GM18499 (cell line): ENCODE data around the gene DSE.
A peak's percentile ranks its signal among the peaks of the same experiment; 100 is the strongest.

ENCODE experiments used
- ATAC-seq: cut with Tn5 transposase; IDR thresholded peaks from one replicate; pipeline ENCODE4 v1.9.1; 2021; ENCODE audit warnings: moderate number of reproducible peaks; ENCODE audit not compliant: insufficient read depth, unreplicated experiment

DSE gene

GRCh38 chr6:116465246-116465645 lies 94.5 kb downstream of the DSE start:
- no peak for ATAC-seq

- ATAC-seq: no peak
Observed at GRCh38 chr6:116467096-116467495, 96.3 kb downstream of the DSE start.

DNA sequence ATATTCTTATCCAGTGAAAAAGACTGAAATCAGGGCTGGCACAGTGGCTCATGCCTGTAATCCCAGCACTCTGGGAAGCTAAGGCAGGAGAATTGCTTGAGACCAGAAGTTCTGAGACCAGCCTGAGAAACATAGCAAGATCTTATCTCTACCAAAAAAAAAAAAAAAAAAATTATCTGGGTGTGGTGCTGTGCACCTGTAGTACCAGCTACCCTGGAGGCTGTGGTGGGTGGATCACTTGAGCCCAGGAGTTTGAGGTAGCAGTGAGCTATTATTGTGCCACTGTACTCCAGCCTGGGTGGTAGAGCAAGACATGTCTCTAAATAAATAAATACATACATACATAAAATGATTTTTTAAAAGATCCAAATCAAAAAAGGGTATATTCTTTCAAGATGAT lies 96.8 kb downstream of the DSE start:
- ATAC-seq: no peak

DNA sequence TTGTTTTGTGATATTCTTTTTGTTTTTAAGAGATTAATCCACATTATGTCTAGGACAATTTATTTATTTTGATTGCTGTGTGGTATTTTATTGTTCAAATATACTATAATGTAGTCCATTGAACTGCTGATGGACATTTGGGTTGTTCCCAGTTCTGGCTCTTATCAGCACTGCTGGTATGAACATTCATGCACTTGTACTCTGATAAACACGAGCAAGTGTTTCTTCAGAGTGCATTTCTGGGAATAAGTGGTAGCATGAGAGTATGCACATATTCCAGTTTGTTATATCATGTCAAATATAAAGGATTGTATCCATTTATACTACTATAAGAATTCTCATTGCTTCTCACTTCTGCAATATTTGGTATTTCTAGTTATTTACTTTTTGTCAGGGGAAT lies 97.5 kb downstream of the DSE start:
- no peak for ATAC-seq

DNA sequence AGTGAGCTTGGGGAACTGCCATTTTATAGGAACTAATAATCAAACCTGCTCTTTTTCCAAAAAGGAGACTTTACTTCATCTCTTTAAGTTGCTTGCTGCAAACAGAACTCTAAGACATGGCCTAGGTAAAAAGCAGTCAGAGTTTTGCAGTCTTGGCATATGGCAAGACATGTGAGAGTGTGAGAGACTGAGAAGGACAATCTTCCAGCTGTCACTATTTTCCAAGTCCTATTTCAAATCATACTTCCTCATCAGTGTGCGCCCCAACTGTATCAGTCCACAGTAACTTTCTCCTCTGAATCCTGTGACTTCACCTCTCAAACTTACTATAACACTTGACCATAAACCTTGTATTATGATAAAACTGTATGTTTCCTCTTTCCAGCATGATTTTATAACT lies 100.8 kb downstream of the DSE start:
- ATAC-seq: no peak

DNA sequence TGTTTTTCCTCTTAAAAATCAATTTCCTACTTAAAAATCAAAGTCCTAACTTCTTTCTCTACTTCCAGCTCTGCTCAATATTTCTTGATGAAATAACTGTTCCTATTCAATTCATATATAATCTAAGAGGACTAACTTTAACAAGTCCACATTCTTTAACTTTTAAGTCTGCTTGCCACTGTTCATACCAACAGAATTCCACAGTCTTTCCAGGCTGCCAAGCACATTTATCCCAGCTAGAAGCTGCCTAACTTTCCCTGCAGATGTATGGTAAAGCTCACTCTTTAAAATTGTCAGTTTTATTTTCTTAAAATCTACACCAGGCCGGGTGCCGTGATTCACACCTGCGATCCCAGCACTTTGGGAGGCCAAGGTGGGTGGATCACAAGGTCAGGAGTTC lies 102.0 kb downstream of the DSE start:
- no peak for ATAC-seq

GRCh38 chr6:116475141-116475540 lies 104.4 kb downstream of the DSE start:
- ATAC-seq: no peak

DNA sequence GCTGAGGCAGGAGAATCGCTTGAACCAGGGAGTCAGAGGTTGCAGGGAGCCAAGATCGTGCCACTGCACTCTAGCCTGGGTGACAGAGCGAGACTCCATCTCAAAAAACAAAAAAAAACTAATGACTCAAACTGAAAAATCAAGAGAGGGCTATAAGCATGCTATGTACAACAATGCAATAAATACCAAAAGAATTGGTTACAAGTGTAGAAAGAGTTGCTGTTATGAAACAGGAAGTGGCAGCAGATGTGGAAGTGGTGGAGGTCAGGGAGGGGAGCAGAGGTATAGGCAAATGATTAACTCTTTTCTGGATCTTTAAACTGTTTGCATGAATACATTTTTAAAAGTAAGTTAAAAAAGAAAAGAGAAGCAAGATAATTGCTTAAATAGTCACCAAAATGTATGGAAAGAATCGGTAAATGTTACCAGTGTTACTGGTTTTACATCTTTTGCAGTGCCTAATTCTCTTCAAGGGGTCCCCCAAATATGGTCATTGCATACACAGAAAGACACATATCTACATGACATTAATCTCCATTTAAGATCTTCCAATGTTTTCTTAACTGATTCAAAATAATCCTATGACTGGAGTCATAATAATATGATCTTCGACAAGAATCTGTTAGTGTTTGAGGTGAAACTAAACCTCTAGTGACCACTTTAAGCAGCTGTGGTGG lies 105.4 kb downstream of the DSE start:
- ATAC-seq: peak; percentile 100

GRCh38 chr6:116482780-116483179 lies 112.0 kb downstream of the DSE start:
- no peak for ATAC-seq

DNA sequence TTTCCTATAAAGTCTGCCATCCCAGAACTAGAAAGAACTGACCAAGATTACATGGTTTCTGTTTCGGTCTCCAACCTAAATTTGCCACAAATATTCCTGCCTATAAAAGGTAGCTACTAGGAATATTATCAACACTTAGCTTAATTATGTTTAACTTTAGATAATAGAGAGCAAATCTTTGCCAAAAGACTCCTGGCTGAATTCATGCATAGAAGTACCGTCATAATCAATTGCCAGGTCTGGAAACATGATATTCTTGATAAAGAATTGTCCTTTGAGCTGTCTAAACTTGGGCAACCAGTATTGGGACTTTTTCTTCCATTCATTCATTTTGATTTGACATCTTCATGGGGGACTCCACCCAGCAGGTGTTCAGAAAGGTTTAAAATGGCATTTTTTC lies 112.9 kb downstream of the DSE start:
- ATAC-seq: no peak

DNA sequence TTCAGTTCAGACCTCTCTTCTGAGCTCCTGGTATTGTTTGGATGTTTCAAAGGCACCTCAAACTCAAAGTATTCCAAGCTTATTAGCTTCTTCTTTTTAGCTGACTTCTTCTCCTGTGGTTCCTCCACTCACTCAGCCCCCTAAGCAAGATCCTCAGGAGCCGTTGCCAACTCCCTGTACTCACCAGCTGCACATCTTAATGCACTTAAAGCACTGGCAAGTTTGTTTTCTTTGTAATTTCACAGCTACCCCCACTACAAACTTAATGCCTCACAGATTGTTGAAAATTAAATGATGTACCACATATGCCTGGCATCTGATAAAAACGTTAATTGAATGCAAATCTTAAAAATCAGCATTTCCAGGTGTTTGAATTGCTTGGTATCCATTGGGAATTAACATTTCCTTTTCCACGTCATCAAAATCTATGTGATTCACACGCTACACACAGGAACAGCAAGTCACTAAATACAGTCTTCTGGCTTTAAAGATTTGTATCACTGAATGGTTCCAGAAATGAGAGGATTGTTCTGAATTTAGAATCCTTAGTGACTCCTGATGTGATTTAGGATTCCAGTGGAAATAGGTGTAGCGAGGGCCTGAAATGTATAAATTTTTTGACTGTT lies 114.9 kb downstream of the DSE start:
- no peak for ATAC-seq

DNA sequence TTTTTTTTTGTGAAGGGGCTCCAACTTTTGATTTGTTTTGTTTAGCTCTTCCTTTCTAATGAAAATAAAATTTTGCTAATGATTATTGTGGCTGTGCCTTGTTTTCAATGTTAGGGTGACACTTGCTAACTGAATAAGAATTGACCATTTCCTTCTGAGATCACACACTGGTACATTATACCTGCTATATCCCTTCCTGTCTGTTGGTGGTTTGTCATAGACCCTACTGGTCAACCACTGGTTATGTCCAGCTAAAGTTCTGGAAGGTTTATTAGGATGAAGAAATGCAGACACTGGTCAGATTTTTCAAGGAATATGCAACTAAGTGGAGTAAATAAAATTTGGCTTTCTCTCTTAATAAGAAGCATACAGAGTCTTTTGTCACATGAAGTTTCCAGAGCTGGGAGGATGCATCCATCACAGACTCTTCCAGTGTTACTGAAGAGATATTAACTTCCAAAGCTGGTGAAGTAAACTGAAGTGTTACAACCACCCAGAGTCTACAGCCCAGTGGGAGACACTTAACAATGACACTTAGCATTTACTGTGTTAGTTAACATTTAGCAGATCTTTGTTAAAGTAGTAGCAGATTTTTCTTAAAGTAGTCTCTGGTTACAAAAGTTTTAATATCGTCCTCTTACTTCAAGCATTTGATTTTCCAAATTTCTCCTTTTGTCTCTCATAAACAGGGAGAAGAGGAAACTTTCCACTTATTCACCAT lies 121.0 kb downstream of the DSE start:
- ATAC-seq: no peak

GRCh38 chr6:116492331-116493067 lies 121.8 kb downstream of the DSE start:
- ATAC-seq: no peak
